ENCODE results near the gene MYB. TPM values are rescaled to one million over a fixed set of nuclear protein-coding genes. Genes with fewer than 3 reads are reported as not detected.

The MYB gene
- total and polyA plus RNA-seq, 2 of the 4 experiments (the other 2 are of a cell fraction): 0.44 to 0.90 TPM

DNA sequence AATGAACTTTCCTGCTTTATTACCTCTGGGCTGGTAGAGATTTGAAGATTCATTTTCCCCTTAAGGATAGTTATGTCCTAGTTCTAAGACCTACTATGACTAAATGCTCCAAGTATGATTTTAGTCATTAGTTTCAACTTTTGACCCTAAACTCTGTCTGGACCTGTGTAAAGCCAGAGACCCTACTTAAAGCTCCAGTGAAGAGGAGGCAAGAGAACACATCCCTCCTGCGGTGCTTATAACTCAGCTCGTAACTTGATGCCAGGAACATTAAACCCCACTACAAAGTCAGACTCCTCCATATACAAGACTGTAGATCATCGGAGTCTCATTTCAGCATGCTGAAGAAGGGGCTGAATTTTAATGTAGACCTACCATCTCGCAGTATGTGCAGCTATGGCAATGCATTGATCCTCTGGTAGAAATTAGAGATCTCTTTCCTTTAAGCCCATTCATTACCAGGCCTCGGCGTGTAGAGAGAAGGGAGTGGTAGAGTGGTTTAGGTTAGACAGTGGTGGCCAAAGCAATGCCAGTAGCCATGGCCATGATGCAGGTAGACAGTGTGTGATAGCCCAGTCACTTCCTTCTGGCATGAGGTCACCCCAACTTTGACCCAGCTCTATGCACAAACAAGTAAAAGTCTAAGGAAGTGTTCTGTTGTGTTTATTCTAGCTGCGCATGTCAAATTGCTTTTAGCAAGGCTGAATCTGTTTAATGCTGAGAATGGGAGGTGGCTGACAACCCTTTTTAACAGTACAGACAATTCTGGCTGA is 34.8 kb upstream of the MYB start:
- ChIA-PET POLR2A (ENCODE audit: unreplicated experiment) (no interaction called here), CTCF (no interaction called here)
- H2AK9ac ChIP-seq (replicated peaks; ENCODE audit: low read depth, low read length, poor library complexity): no peak overlapping the region
- no TSS peak for BruUV-seq (replicated peaks)
- in situ Hi-C loops (cut with MboI; ENCODE audit: low sequenced_read_pairs): no loop called here
- H4K5ac ChIP-seq (ENCODE audit: low read depth, low read length): no peak overlapping the region
- peaks cover 6% of the 10 kb centered on the region for H3K27me3 ChIP-seq (ENCODE audit: control insufficient read depth, insufficient read depth, low read length)
- H3K4me3 ChIP-seq (ENCODE audit: insufficient read depth, low read depth, low read length): no peak overlapping the region
- no peak overlapping the region for H2AK5ac ChIP-seq (ENCODE audit: low read depth, low read length)
- H2BK5ac ChIP-seq (ENCODE audit: low read depth, low read length, poor library complexity, severe bottlenecking): no peak overlapping the region
- H3K56ac ChIP-seq (ENCODE audit: extremely low read depth, insufficient read depth, low read length): no peak overlapping the region
- peak overlapping the region; percentile 23; the same call in 1 of the 2 replicates for H2BK20ac ChIP-seq (ENCODE audit: low read depth, low read length)
- H4K20me1 ChIP-seq (ENCODE audit: insufficient read depth, low read length): no peaks in the 10 kb centered on the region
- ATAC-seq (ENCODE audit: low read depth): peak; percentile 82
- H3K27ac ChIP-seq (ENCODE audit: insufficient read depth, low read length): no peak overlapping the region
- intact Hi-C loops (cut with micrococcal nuclease): no loop called here
- H2BK120ac ChIP-seq (ENCODE audit: low read depth, low read length): no peak overlapping the region
- peak overlapping the region; percentile 52; the same call in 1 of the 2 replicates for H3K14ac ChIP-seq (replicated peaks; ENCODE audit: low read depth, low read length)
- H3K9me1 ChIP-seq (ENCODE audit: insufficient read depth, low read length): no peaks in the 10 kb centered on the region; the same call in none of the 2 replicates
- DNase-seq: peak; percentile 80
- no peak overlapping the region for H4K8ac ChIP-seq (ENCODE audit: low read depth in 2 of 2, low read length in 2 of 2)
- no peaks in the 10 kb centered on the region for H3K36me3 ChIP-seq (ENCODE audit: control insufficient read depth, insufficient read depth, low read length)
- dilution Hi-C loops (cut with HindIII; ENCODE audit: low sequenced_read_pairs, unreplicated experiment): no loop called here
- peaks cover 4% of the 10 kb centered on the region for H3K4me1 ChIP-seq (ENCODE audit: control insufficient read depth, insufficient read depth, low read length)
- peak overlapping the region; percentile 14; the same call in 1 of the 2 replicates for H3K23ac ChIP-seq (ENCODE audit: low read depth, low read length)
- H4K91ac ChIP-seq (ENCODE audit: insufficient read depth, low read depth, low read length): no peak overlapping the region
- TF ChIP-seq, protein P1, sequence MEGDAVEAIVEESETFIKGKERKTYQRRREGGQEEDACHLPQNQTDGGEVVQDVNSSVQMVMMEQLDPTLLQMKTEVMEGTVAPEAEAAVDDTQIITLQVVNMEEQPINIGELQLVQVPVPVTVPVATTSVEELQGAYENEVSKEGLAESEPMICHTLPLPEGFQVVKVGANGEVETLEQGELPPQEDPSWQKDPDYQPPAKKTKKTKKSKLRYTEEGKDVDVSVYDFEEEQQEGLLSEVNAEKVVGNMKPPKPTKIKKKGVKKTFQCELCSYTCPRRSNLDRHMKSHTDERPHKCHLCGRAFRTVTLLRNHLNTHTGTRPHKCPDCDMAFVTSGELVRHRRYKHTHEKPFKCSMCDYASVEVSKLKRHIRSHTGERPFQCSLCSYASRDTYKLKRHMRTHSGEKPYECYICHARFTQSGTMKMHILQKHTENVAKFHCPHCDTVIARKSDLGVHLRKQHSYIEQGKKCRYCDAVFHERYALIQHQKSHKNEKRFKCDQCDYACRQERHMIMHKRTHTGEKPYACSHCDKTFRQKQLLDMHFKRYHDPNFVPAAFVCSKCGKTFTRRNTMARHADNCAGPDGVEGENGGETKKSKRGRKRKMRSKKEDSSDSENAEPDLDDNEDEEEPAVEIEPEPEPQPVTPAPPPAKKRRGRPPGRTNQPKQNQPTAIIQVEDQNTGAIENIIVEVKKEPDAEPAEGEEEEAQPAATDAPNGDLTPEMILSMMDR (conservative IDR thresholded peaks at IDR 0.05; ENCODE audit: low read depth, low read length): no peak
- TF ChIP-seq BHLHE40 (IDR thresholded peaks at IDR 0.05; ENCODE audit: low read depth, low read length) (no peak), FOS (IDR thresholded peaks at IDR 0.05; ENCODE audit: low read depth, low read length) (no peak), NFE2L2 (IDR thresholded peaks at IDR 0.05; ENCODE audit: low read depth, low read length) (no peak), MAFK (IDR thresholded peaks at IDR 0.05; ENCODE audit: low read depth, low read length) (no peak), CEBPB (IDR thresholded peaks at IDR 0.05; ENCODE audit: low read depth, low read length) (no peak), SMC3 (IDR thresholded peaks at IDR 0.05; ENCODE audit: low read depth, low read length) (no peak)
- TF ChIP-seq, protein P2, sequence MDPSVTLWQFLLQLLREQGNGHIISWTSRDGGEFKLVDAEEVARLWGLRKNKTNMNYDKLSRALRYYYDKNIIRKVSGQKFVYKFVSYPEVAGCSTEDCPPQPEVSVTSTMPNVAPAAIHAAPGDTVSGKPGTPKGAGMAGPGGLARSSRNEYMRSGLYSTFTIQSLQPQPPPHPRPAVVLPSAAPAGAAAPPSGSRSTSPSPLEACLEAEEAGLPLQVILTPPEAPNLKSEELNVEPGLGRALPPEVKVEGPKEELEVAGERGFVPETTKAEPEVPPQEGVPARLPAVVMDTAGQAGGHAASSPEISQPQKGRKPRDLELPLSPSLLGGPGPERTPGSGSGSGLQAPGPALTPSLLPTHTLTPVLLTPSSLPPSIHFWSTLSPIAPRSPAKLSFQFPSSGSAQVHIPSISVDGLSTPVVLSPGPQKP (IDR thresholded peaks at IDR 0.05; ENCODE audit: borderline replicate concordance, low read depth, low read length): no peak
- peak overlapping the region; percentile 34; the same call in 1 of the 2 replicates for H3K18ac ChIP-seq (ENCODE audit: low read depth, low read length)
- H3K4ac ChIP-seq (ENCODE audit: low read depth, low read length): 0 out of 2 replicates have a peak overlapping the region, but pooled peaks have one; percentile 19
- peak overlapping the region; percentile 23 for H2AFZ ChIP-seq (replicated peaks; ENCODE audit: low read length, poor library complexity)
- no CpG with 5 or more reads among the region's 7 CpGs for WGBS, 2 experiments (ENCODE audit: extremely low coverage in 2 of 2, insufficient read length in 1 of 2)
- H2BK15ac ChIP-seq (ENCODE audit: low read depth, low read length): no peak overlapping the region
- no peaks in the 10 kb centered on the region for H3K79me1 ChIP-seq (ENCODE audit: low read depth in 1 of 2, low read length in 2 of 2)
- H3K4me2 ChIP-seq (ENCODE audit: low read depth, low read length): no peak overlapping the region
- H3K9ac ChIP-seq (ENCODE audit: low read depth, low read length): no peak overlapping the region
- H3K9me3 ChIP-seq (ENCODE audit: control insufficient read depth, insufficient read depth, low read length): no peaks in the 10 kb centered on the region

Data from IMR-90 (cell line).